Lower lobe of right lung (tissue), 2 donors: ENCODE measurements around the gene KLHDC8B. TPM values are rescaled to one million over a fixed set of nuclear protein-coding genes. Genes with fewer than 3 reads are reported as not detected.

Experiments used
- ATAC-seq, 2 donors: fragments of 200-7000 bp; cut with Tn5 transposase; one replicate each; pipeline ENCODE4 v1.9.1; 2020 to 2022; ENCODE audit warnings: mild to moderate bottlenecking in 2 of 2, moderate library complexity in 2 of 2
- DNase-seq: peaks from one replicate; pipeline ENCODE4 v3.0.0-alpha.2; 2020
- H3K27ac ChIP-seq: fragments of 200-600 bp; one replicate; pipeline ENCODE4 v1.8.0; 2022
- H3K27me3 ChIP-seq: fragments of 200-600 bp; one replicate; pipeline ENCODE4 v1.8.0; 2022; ENCODE audit warnings: low read depth
- H3K36me3 ChIP-seq: fragments of 200-600 bp; one replicate; pipeline ENCODE4 v1.8.0; 2022; ENCODE audit warnings: mild to moderate bottlenecking
- H3K4me1 ChIP-seq: fragments of 200-600 bp; one replicate; pipeline ENCODE4 v1.8.0; 2022
- H3K4me3 ChIP-seq: fragments of 200-600 bp; one replicate; pipeline ENCODE4 v1.8.0; 2022; ENCODE audit warnings: mild to moderate bottlenecking
- H3K9me3 ChIP-seq: fragments of 200-600 bp; one replicate; pipeline ENCODE4 v1.8.0; 2022
- CTCF ChIP-seq: fragments of 200-600 bp; IDR thresholded peaks from one replicate; pipeline ENCODE4 v1.8.0; 2022; ENCODE audit warnings: antibody characterized with exemption, mild to moderate bottlenecking
- intact Hi-C: fragments of 100-400 bp; cut with DNase I; formaldehyde crosslinking; loops from one replicate; pipeline ENCODE4 v1.11.0; 2022
- total RNA-seq: library from RNA; stranded (reverse); fragmentation: NEBNext Ultra II Directional; extraction: Animal tissue kit (Norgen Biotek cat#: 25700); gene quantifications from one replicate; pipeline ENCODE4 v1.2.1, GENCODE V29; 2021
- donor health status: DM: no; HTN: yes; CAD: no; lungs with severe emphysema.

KLHDC8B gene
- total RNA-seq, 1 donor from 2014 or later: 34.8 TPM

- Histone ChIP-seq H3K36me3 (peaks cover 27% of the 10 kb centered on the region), H3K9me3 (no peaks in the 10 kb centered on the region), H3K27me3 (no peaks in the 10 kb centered on the region), H3K27ac (no peak overlapping the region), H3K4me1 (peaks cover 27% of the 10 kb centered on the region), H3K4me3 (no peak overlapping the region)
- TF ChIP-seq CTCF: no peak
- intact Hi-C loops: no loop called here
- ATAC-seq (no peak), DNase-seq (no peak)
Measured at GRCh38 chr3:49175530-49175929, 4.1 kb downstream of the KLHDC8B start.

DNA sequence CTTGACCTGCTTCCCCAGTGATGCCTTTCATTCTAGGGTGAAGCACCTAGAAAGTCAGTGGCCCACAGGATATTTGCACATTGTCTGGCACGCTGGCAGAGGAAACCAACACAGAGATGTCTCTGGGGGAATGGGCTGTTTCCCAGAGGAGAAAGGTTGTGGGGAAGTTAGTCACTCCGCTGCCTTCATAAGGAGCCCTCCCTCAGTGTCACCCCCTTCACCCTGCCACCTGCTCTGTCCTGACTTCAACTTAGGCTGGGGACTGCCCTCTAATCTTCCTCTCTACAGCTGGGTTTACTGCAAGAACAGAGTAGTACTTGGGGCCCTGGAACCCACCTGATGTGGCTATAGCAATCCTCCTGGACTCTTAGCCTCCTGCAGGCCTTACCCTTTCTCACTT lies 5.7 kb downstream of the KLHDC8B start:
- Histone ChIP-seq H3K4me3 (no peak overlapping the region), H3K36me3 (peaks cover 27% of the 10 kb centered on the region), H3K9me3 (no peaks in the 10 kb centered on the region), H3K27me3 (no peaks in the 10 kb centered on the region), H3K4me1 (peaks cover 21% of the 10 kb centered on the region), H3K27ac (no peak overlapping the region)
- DNase-seq: no peak
- intact Hi-C loops: no loop called here
- no peak for TF ChIP-seq CTCF
- ATAC-seq: no peak

DNA sequence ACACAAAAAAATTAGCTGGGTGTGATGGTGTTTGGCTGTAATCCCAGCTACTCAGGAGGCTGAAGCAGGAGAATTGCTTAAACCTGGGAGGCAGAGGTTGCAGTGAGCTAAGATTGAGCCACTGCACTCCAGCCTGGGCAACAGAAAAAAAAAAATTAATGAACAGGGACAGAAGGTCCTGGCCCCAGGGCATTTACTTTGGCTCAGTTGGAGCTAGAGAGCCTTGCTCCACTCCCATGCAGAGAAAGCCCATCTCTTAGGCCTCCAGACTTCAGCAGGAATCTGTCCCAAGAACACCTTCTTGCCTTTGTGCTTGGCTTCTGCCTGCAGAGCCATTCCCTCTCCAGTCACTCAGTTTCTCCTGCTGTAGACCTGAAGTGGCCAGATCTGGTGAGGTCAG lies 8.7 kb downstream of the KLHDC8B start:
- TF ChIP-seq CTCF: no peak
- Histone ChIP-seq H3K27ac (no peak overlapping the region), H3K9me3 (no peaks in the 10 kb centered on the region), H3K36me3 (peaks cover 14% of the 10 kb centered on the region), H3K4me3 (no peak overlapping the region), H3K4me1 (no peaks in the 10 kb centered on the region), H3K27me3 (no peaks in the 10 kb centered on the region)
- intact Hi-C loops: no loop called here
- DNase-seq: no peak
- no peak for ATAC-seq

- TF ChIP-seq CTCF: no peak
- Histone ChIP-seq H3K9me3 (no peaks in the 10 kb centered on the region), H3K4me1 (no peaks in the 10 kb centered on the region), H3K4me3 (no peak overlapping the region), H3K36me3 (peaks cover 1% of the 10 kb centered on the region), H3K27me3 (no peaks in the 10 kb centered on the region), H3K27ac (no peak overlapping the region)
- intact Hi-C loops: no loop called here
- no peak for DNase-seq
- ATAC-seq: no peak
Measured at GRCh38 chr3:49181351-49181750, 10.0 kb downstream of the KLHDC8B start.

GRCh38 chr3:49182682-49183081 lies 11.3 kb downstream of the KLHDC8B start:
- H3K27ac ChIP-seq: no peak overlapping the region
- H3K27me3 ChIP-seq: no peaks in the 10 kb centered on the region
- ATAC-seq: no peak
- no peak for DNase-seq
- intact Hi-C loops: no loop called here
- TF ChIP-seq CTCF: no peak
- no peaks in the 10 kb centered on the region for H3K4me1 ChIP-seq
- H3K36me3 ChIP-seq: no peaks in the 10 kb centered on the region
- no peak overlapping the region for H3K4me3 ChIP-seq
- no peaks in the 10 kb centered on the region for H3K9me3 ChIP-seq

DNA sequence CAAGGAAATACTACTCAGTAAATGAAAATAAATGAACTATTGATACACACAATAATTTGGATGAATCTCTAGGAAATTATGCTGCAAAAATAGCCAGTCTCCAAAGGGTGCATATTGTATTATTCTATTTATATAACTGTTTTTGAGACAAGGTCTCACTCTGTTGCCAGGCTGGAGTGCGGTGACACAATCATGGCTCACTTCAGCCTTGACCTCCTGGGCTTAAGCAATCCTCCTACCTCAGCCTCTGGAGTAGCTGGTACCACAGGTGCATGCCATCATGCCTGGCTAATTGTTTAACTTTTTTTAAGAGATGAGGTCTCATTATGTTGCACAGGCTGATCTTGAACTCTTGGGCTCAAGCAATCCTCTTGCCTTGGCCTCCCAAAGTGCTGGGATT lies 12.5 kb downstream of the KLHDC8B start:
- Histone ChIP-seq H3K4me1 (no peaks in the 10 kb centered on the region), H3K27ac (no peak overlapping the region), H3K36me3 (no peaks in the 10 kb centered on the region), H3K27me3 (no peaks in the 10 kb centered on the region), H3K4me3 (no peak overlapping the region), H3K9me3 (no peaks in the 10 kb centered on the region)
- TF ChIP-seq CTCF: no peak
- intact Hi-C loops: no loop called here
- DNase-seq (no peak), ATAC-seq (no peak)
